HG02763 (cell line): ENCODE results near the gene CCSAP.

Source experiments
- ATAC-seq: cut with Tn5 transposase; IDR thresholded peaks from one replicate; pipeline ENCODE4 v1.9.1; 2021; ENCODE audit warnings: mild to moderate bottlenecking, moderate library complexity; ENCODE audit not compliant: unreplicated experiment

Gene CCSAP

GRCh38 chr1:229365569-229365968, 22.7 kb upstream of the CCSAP start:
- no peak for ATAC-seq

DNA sequence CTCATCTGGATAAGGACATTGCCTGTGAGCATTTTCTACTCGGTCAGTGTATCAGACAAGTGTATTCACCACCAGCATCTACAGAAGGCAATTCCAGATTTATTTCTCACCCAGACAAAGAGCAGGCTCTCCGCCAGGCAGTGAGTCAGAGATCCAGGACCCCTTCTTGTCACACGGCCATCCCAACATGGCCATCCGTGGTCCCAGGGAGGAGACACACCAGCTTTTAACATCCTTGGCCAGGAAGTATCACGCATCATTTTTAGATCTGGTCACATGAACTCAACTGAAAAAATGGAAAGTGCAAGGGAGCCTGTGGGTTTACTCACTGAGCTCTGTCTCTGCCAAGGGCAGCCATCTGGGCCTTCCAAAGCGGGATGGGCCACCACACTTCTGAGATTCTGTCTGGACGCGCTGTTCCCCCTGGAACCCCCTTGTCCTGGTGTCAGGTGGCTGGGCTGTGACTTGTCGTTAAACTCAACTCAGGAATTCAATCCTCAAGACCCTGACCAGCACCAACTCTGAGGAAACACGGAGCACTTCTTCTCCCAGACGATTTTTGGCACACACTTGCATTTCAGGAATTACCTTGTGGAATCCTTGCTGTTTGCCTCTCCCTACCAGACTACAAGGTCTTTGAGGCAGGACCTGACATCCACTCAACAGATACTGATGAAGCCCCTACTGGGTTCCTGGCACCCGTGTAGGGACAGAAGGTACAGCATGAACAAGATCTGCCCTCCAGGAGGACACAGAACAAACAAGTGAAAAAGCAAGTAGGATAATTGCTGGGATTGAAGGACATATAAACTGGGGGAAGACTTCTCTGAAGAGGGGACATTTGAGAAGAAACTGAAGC, 21.6 kb upstream of the CCSAP start:
- ATAC-seq, result no peak

- no peak for ATAC-seq
Measured at GRCh38 chr1:229363723-229364122, 20.9 kb upstream of the CCSAP start.

GRCh38 chr1:229360420-229360819, 17.6 kb upstream of the CCSAP start:
- ATAC-seq, result no peak

DNA sequence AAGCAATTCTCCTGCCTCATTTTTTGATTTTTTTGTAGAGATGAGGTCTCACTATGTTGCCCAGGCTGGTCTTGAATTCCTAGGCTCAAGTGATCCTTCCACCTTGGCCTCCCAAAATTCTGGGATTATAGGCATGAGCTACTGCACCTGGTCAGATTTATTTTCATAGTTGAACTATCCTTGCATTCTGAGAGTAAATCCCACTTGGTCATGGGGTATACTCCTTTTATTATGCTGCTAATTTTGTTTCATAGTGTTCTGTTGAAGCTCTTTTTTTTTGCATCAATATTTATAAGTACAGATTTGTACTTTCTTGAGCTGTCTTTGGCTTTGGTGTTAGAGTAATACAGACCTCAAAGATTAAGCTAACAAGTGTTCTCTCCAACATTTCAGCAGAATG, 12.8 kb upstream of the CCSAP start:
- no peak for ATAC-seq

DNA sequence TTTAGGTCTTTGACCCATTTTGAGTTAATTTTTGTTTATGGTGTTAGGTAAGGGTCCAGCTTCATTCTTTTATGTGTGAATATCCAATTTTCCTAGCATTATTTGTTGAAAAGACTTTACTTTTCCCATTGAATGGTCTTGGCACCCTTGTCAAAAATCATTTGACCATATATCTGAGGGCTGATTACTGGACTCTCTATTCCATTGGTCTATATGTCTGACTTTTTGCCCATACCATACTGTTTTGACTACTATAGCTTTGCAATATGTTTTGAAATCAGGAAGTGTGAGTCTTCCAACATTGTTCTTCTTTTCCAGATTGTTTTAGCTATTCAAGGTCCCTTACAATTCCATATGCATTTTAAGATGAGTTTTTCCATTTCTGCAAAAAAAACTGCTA, 11.4 kb upstream of the CCSAP start:
- no peak for ATAC-seq

DNA sequence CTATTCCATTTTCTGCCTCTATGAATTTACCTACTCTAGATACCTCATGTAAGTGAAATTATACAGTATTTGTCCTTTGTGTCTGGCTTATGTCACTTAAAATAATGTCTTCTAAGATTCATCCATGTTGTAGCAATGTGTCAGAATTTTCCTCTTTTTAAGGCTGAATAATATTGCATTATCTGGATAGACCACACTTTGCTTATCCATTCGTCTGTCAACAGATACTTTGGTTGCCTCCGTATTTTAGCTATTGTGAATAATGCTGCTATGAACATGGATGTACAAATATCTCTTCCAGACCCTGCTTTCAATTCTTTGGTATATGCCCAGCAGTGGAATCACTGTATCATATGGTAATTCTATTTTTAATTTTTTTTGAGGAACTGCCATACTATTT, 10.1 kb upstream of the CCSAP start:
- no peak for ATAC-seq

DNA sequence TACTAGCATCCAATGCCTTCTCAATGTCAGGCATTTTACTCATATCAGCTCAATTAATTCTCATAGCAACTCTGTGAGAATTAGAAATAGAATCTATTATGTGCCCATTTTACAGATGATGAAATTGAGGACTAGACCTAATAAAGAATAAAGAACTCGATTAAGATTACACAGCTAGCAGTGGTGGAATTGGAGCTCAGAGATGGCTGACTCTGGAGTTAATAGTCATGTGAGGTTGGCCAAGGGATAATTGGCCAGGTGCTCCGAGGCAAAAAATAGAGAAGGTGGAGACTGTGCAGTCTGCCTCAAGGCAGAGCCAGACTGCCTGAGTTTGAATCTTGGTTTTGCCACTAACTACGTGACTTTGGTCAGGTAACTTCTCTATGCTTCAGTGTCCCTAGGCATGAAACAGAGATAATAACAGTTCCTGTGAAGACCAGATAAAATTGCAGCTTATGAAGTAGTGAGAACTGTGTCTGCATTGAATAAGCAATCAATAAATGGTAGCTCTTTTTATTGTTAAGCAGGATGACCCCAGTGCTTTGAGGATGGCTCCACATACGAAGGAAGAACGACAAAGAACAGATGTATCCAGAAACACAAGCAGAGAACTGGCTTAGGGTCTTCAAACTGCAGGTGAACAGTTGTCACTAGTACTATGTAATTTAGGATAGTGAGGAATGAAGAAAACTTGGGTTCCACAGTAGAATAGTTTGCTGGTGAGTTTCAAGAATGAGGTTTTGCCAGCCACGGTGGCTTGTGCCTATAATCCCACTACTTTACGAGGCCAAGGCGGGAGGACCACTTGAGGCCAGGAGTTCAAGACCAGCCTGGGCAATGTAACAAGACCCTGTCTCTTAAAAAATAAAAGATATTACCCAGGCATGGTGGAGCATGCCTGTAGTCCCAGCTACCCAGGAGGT, 6.9 kb upstream of the CCSAP start:
- ATAC-seq, result no peak

DNA sequence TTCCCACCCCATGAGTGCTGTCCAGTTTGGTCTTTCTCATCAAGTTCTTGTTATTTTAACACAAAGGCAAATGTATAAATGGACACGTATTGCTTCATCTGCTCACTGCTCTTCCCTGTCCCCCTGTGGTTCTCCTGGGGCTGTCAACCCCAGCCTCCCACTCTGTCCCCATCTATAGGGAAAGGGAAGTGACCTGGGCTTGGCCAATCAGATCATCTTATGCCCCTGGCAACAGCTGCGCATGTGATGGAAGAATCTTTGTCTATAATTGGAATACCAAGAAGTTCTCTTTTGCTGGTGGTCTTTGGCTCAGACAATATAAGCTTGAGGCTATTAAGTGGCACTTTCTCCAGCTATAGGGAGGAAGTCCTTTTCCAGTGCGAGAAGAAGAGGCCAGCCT, 4.7 kb upstream of the CCSAP start:
- no peak for ATAC-seq

GRCh38 chr1:229344937-229345684, 2.3 kb upstream of the CCSAP start:
- ATAC-seq, result no peak

- ATAC-seq, result no peak
Measured at GRCh38 chr1:229344139-229344538, 1.3 kb upstream of the CCSAP start.

GRCh38 chr1:229341774-229342655, 832 bp downstream of the CCSAP start:
- ATAC-seq, result peak; percentile 73

GRCh38 chr1:229340496-229340895, 2.4 kb downstream of the CCSAP start:
- ATAC-seq, result no peak

DNA sequence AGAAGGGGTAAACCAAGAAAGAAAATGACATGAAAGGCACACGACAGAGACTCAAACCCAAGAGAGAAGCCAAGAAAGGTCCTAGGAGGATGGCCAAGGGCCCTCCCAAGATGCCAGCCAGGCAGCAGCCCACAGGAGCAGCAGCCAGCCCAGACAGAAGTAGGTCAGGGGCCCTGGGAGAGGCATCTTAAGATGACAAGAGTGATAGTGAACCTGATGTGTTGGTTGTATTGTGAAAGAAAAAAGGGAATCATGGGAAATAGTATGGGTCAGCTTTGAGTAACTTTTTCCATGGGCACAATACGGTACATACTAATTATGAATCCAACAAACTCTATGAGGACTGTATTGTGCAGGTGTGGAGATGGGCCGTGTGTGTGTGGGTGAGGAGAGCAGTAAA, 3.3 kb downstream of the CCSAP start:
- no peak for ATAC-seq

GRCh38 chr1:229339086-229339485, 3.8 kb downstream of the CCSAP start:
- no peak for ATAC-seq

GRCh38 chr1:229336345-229336744, 6.5 kb downstream of the CCSAP start:
- no peak for ATAC-seq

DNA sequence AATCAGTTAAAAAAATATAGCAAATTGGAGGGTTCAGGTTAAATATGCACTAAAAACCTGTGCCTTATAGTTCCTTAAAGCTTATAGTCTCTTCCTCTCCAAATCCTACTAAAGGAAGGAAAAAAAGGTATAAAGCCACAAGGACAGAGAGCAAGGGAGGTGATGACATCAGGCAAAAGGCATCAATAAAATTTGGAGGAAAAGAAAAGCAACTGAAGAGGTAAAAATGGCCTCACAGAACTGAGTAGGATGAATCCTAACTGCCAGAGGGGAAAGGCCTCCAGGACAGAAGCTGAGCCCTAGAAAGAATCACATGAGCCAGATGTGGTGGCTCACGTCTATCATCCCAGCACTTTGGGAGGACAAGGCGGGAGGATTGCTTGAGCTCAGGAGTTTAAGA, 8.1 kb downstream of the CCSAP start:
- ATAC-seq, result no peak

GRCh38 chr1:229334269-229334668, 8.6 kb downstream of the CCSAP start:
- ATAC-seq, result no peak

- no peak for ATAC-seq
Measured at GRCh38 chr1:229328598-229329362, 14.1 kb downstream of the CCSAP start.
